ENCODE data around the gene LIMK2.
"Not testable (repeated sequence)": the region's sequence is repeated elsewhere in the genome, so short reads cannot be mapped to it uniquely, and the experiment has no call there.

Gene LIMK2

GRCh38 chr22:31211862-31212730 is at the start of gene LIMK2:
LIMK2 (plus strand) TSS chr22:31212298; CDS start chr22:31212409, 111 bp downstream.
- in situ Hi-C loops (cut with MboI; ENCODE audit: low sequenced_read_pairs) = no loop called here

GRCh38 chr22:31170971-31171370 is 41.1 kb upstream of the LIMK2 start:
- in situ Hi-C loops (cut with MboI; ENCODE audit: low sequenced_read_pairs) = no loop called here

DNA sequence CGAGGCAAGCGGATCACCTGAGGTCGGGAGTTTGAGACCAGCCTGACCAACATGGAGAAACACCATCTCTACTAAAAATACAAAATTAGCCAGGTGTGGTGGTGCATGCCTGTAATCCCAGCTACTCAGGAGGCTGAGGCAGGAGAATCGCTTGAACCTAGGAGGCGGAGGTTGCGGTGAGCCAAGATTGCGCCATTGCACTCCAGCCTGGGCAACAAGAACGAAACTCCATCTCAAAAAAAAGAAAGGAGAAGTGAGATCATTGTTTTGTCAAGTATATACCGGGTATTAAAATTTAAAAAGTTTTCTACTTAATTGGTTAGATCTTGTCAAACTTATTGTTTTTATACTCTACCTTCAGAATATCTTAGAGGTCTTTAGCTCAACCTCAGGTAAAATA is 40.4 kb upstream of the LIMK2 start:
- in situ Hi-C loops (cut with MboI; ENCODE audit: low sequenced_read_pairs) = not testable (repeated sequence)

DNA sequence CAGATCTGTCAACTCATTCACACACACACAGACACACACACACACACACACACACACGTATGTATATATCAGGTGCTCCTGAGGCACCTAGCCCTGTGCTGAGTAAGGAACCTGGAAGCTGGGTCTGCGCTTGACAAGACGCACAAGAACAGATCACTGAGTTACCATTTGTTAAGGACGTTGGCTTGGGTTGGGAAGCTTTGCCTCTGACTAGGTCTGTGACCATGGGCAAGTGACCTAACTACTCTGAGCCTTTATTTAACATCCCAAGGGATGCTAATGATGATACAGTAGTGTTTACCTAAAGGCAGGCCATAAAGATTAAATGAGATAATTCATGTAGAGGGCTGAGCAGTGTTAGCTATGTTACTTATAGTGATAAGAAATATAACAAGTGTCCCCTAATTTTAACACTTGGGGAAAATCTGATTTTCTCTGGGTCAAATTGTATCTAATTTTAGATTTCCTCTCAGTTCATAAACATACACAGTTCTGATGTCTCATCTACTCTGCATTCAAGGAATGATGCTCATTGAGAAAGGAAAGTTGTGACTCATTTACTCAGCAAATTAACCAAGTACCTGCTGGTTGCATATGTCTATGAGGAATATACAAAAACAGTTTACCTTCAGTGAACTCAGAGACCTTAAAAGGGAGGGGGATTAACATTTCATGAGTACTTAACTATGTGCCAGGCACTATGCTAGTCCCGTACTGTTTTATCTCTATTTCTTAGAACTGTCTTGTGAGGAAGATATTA is 38.5 kb upstream of the LIMK2 start:
- in situ Hi-C loops (cut with MboI; ENCODE audit: low sequenced_read_pairs) = no loop called here

DNA sequence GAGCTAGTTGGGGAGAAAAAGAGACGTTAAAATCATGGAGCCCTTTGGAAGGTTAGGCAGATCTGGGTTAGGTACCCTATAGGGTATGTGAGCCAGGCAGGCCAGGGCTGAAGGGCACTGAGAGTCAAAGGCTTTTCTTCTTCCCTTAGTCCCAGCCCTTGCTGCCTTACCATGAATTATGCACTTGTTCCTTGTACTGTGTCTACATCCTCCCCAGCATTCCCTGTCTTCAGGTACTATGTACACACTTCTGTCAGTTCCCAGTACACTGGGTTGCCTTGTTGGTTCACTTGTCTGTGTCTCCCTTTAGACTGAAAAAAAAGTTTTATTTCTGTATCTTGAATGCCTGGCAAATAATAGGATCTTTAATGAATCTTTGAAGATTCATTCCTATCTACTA is 35.2 kb upstream of the LIMK2 start:
- in situ Hi-C loops (cut with MboI; ENCODE audit: low sequenced_read_pairs) = no loop called here

DNA sequence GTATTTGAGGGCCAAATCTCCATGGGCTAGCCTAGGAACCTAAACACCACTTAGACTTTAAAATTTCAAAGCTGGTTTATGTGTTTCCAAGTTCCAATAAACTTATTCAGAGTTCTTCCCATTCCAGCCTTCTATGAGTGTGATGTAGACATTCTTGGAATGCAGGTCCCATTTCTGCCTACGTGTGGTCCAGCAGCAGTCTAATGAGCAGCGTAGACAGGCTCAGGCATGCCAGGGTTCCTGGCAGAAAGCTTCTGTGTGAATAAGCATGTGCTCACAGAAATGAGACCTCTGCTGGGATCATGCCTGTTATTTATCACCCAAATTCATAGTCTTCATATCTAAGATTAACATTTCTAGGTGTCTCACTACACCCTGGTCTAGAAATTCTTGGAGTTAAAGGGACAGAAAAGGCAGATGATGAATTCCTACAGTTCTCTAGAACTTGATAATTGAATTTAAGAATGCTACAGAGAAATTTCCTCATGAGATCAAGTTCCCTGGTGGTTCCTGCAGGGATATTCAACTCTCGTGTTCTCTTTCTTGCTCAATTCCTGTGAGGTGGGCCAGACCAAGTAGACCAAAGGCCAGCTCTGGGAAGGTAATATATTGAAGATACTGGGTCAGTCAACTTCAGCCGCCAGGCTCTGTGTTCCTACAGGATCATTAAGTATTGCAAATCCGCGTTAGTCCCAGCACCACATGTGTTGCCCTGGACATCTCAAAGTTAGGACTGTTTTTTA is 34.5 kb upstream of the LIMK2 start:
- in situ Hi-C loops (cut with MboI; ENCODE audit: low sequenced_read_pairs) = no loop called here

GRCh38 chr22:31178859-31179258 is 33.2 kb upstream of the LIMK2 start:
- in situ Hi-C loops (cut with MboI; ENCODE audit: low sequenced_read_pairs) = no loop called here

- in situ Hi-C loops (cut with MboI; ENCODE audit: low sequenced_read_pairs) = no loop called here
Measured at GRCh38 chr22:31179345-31179744, 32.8 kb upstream of the LIMK2 start.

- in situ Hi-C loops (cut with MboI; ENCODE audit: low sequenced_read_pairs) = no loop called here
Measured at GRCh38 chr22:31184015-31184414, 28.1 kb upstream of the LIMK2 start.

GRCh38 chr22:31185056-31185455 is 27.0 kb upstream of the LIMK2 start:
- in situ Hi-C loops (cut with MboI; ENCODE audit: low sequenced_read_pairs) = no loop called here

DNA sequence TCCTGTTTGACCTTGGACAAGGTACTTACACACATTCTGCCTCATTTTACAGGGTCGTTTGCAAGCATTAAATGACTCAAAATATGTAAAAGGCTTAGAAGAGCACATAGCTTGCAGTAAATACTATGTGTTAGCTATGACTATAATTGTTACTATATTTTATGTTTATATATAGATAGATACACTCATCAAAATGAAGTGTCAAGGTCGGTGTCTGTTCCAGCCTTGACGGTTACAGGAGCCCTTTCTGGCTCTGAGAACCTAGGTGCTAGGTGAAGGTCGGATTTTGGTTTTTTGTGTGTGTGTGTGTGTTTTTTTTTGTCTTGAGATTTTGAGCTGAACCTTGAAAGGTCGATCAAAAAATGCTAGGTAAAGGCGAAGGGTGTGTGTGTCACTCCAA is 24.5 kb upstream of the LIMK2 start:
- in situ Hi-C loops (cut with MboI; ENCODE audit: low sequenced_read_pairs) = no loop called here

DNA sequence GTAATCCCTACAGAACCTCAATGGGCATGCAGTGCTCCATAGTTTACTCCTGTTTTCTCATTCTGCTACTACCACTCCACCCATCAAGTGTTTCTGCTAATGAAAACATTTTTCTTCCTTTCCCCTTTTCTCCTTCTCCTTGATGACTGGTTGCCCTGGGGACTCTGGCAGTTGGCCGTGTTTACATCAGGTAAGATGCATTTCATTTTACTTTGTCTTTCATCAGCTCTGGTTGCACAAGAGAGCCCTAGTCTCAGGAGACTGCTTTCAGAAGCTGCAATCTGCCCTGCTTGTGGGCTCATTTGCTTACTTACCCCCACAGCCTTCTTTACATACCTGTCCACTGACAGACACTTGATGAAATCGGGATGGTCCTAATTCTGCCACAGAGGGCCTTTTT is 19.6 kb upstream of the LIMK2 start:
- in situ Hi-C loops (cut with MboI; ENCODE audit: low sequenced_read_pairs) = no loop called here

DNA sequence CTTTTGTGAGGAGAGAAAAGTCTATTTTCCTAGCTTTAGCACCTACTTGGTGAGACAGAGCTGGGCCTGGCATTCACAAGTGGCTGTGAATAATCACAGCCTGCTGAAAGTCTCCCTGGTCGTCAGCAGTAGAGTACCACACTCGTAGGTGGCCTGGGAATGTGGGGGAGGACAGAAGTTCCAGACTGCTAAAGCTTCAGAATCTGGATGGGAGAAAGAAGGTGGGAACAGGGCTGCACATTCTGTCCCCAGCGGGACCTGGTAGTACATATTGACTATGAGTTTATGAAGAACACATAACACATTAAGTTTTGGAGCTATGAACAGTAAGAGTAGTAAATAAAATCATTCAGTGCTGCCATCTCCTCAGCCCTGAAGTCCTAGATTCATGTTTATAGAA is 19.0 kb upstream of the LIMK2 start:
- in situ Hi-C loops (cut with MboI; ENCODE audit: low sequenced_read_pairs) = no loop called here

DNA sequence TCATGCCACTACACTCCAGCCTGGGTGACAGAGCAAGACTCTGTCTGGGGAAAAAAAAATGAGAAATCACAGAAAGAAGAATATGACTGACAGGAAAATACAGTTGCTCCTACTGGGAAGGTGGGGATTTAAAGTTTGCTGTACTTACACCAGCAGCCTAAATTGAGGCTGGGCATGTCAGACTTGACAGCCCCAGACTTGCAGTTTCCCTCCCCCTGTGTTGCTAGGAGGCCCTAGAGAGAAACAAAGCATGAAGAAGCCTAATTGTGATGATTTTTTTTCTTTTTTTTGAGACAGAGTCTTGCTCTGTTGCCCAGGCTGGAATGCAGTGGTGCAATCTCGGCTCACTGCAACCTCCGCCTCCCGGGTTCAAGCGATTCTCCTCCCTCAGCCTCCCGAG is 17.4 kb upstream of the LIMK2 start:
- in situ Hi-C loops (cut with MboI; ENCODE audit: low sequenced_read_pairs) = not testable (repeated sequence)

GRCh38 chr22:31199187-31199586 is 12.9 kb upstream of the LIMK2 start:
- in situ Hi-C loops (cut with MboI; ENCODE audit: low sequenced_read_pairs) = no loop called here

DNA sequence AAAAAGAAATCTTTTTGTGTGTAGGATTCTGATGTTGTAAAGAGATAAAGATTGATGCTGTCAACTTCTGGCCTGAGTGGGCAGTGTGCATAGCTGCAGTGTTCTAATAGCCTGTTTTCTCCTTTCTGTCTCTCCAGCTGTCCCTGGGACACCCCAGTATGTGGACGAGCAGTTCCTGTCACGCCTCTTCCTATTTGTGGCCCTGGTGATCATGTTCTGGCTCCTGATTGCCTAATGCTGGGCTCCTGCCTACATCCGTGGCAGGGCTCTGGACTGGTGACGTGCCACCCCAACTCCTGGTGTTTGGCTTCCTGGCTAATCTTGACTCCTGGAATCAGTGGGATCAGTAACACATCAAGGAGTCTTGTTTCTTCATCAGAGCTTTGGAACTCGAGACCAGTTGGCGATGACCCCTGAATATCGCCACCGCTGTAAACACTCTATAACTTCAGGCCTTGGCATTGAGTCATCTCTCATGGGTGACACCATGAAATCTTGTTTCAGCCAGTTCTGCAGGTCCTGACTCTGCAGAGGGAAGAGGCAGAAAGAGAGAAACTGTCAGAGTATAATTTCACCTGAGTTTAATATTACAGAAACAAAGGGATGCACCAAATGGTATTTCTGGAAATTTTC is 7.6 kb upstream of the LIMK2 start:
- in situ Hi-C loops (cut with MboI; ENCODE audit: low sequenced_read_pairs) = not testable (repeated sequence)

- in situ Hi-C loops (cut with MboI; ENCODE audit: low sequenced_read_pairs) = not testable (repeated sequence)
Measured at GRCh38 chr22:31205059-31205458, 7.0 kb upstream of the LIMK2 start.

GRCh38 chr22:31206460-31206859 is 5.6 kb upstream of the LIMK2 start:
- in situ Hi-C loops (cut with MboI; ENCODE audit: low sequenced_read_pairs) = not testable (repeated sequence)

GRCh38 chr22:31206896-31207687 is 5.0 kb upstream of the LIMK2 start:
- in situ Hi-C loops (cut with MboI; ENCODE audit: low sequenced_read_pairs) = no loop called here
